GM19467 (cell line): ENCODE results near the gene RBM15B.

ENCODE experiments used
- ATAC-seq: cut with Tn5 transposase; IDR thresholded peaks from one replicate; pipeline ENCODE4 v1.9.1; 2021; ENCODE audit warnings: mild to moderate bottlenecking, moderate library complexity; ENCODE audit not compliant: unreplicated experiment

Gene RBM15B

GRCh38 chr3:51390246-51391074 lies 625 bp upstream of the RBM15B start:
- ATAC-seq: no peak

GRCh38 chr3:51391566-51392354 lies 675 bp downstream of the RBM15B start:
- ATAC-seq: peak; percentile 6

GRCh38 chr3:51392355-51393133 lies 1.5 kb downstream of the RBM15B start:
- ATAC-seq: no peak

- ATAC-seq: no peak
Measured at GRCh38 chr3:51393134-51393495, 2.0 kb downstream of the RBM15B start.

GRCh38 chr3:51393564-51393963 lies 2.5 kb downstream of the RBM15B start:
- ATAC-seq: no peak

GRCh38 chr3:51394541-51394940 lies 3.5 kb downstream of the RBM15B start:
- ATAC-seq: no peak

- ATAC-seq: no peak
Measured at GRCh38 chr3:51395493-51396213, 4.6 kb downstream of the RBM15B start.

GRCh38 chr3:51396401-51396800 lies 5.3 kb downstream of the RBM15B start:
- no peak for ATAC-seq

GRCh38 chr3:51397392-51397791 lies 6.3 kb downstream of the RBM15B start:
- no peak for ATAC-seq

- ATAC-seq: no peak
Measured at GRCh38 chr3:51398595-51399310, 7.7 kb downstream of the RBM15B start.

GRCh38 chr3:51400166-51400565 lies 9.1 kb downstream of the RBM15B start:
- ATAC-seq: no peak

GRCh38 chr3:51401735-51402134 lies 10.7 kb downstream of the RBM15B start:
- ATAC-seq: no peak

- ATAC-seq: no peak
Measured at GRCh38 chr3:51403675-51404074, 12.6 kb downstream of the RBM15B start.

GRCh38 chr3:51408021-51408420 lies 16.9 kb downstream of the RBM15B start:
- no peak for ATAC-seq

- ATAC-seq: no peak
Measured at GRCh38 chr3:51408813-51409212, 17.7 kb downstream of the RBM15B start.

GRCh38 chr3:51422211-51422610 lies 31.1 kb downstream of the RBM15B start:
- no peak for ATAC-seq

GRCh38 chr3:51426921-51427320 lies 35.8 kb downstream of the RBM15B start:
- no peak for ATAC-seq

GRCh38 chr3:51429138-51429537 lies 38.1 kb downstream of the RBM15B start:
- ATAC-seq: no peak

- no peak for ATAC-seq
Measured at GRCh38 chr3:51434110-51434509, 43.0 kb downstream of the RBM15B start.

GRCh38 chr3:51434746-51435327 lies 43.8 kb downstream of the RBM15B start:
- ATAC-seq: no peak
